ENCODE data around the gene PA2G4. TPM values are rescaled to one million over a fixed set of nuclear protein-coding genes. Genes with fewer than 3 reads are reported as not detected.
A peak's percentile ranks its signal among the peaks of the same experiment; 100 is the strongest.

Gene PA2G4
- total RNA-seq, 2 donors from 2014 or later: 53.2 to 111 TPM

- Histone ChIP-seq H3K27me3 (replicated peaks; ENCODE audit: insufficient read depth) (no peaks in the 10 kb centered on the region), H3K27ac (peak overlapping the region; percentile 90 to 92), H3K9me3 (no peaks in the 10 kb centered on the region), H3K4me3 (peak overlapping the region; percentile 81), H3K36me3 (peaks cover 38% of the 10 kb centered on the region), H3K4me1 (ENCODE audit: control insufficient read depth in 1 of 2, low read depth in 2 of 2) (peaks cover 17 to 44% of the 10 kb centered on the region in 2 donors)
- no peak for TF ChIP-seq CTCF (IDR thresholded peaks at IDR 0.05)
- DNase-seq (ENCODE audit: low spot score) (peak; percentile 69), ATAC-seq (ENCODE audit: insufficient number of reproducible peaks, low FRiP score, low read depth) (peak; percentile 53)
Observed at GRCh38 chr12:56158926-56159461, 54.6 kb downstream of the PA2G4 start.

- peaks cover 17 to 44% of the 10 kb centered on the region in 2 donors for H3K4me1 ChIP-seq (ENCODE audit: control insufficient read depth in 1 of 2, low read depth in 2 of 2)
- DNase-seq (ENCODE audit: low spot score): no peak
- no peak for ATAC-seq (ENCODE audit: insufficient number of reproducible peaks, low FRiP score, low read depth)
- H3K36me3 ChIP-seq: peaks cover 38% of the 10 kb centered on the region
- H3K27ac ChIP-seq: peak overlapping the region; percentile 90 to 92
- no peaks in the 10 kb centered on the region for H3K9me3 ChIP-seq
- peak overlapping the region; percentile 81 for H3K4me3 ChIP-seq
- no peak for TF ChIP-seq CTCF (IDR thresholded peaks at IDR 0.05)
- no peaks in the 10 kb centered on the region for H3K27me3 ChIP-seq (replicated peaks; ENCODE audit: insufficient read depth)
Observed at GRCh38 chr12:56159482-56160192, 55.3 kb downstream of the PA2G4 start.

- ATAC-seq (ENCODE audit: insufficient number of reproducible peaks, low FRiP score, low read depth) (no peak), DNase-seq (ENCODE audit: low spot score) (no peak)
- Histone ChIP-seq H3K4me3 (peak overlapping the region; percentile 81), H3K36me3 (peaks cover 40% of the 10 kb centered on the region), H3K4me1 (ENCODE audit: control insufficient read depth in 1 of 2, low read depth in 2 of 2) (peaks cover 17 to 44% of the 10 kb centered on the region in 2 donors), H3K27ac (peak overlapping the region; percentile 90 to 92), H3K9me3 (no peaks in the 10 kb centered on the region), H3K27me3 (replicated peaks; ENCODE audit: insufficient read depth) (no peaks in the 10 kb centered on the region)
- no peak for TF ChIP-seq CTCF (IDR thresholded peaks at IDR 0.05)
Observed at GRCh38 chr12:56160193-56160763, 55.9 kb downstream of the PA2G4 start.

GRCh38 chr12:56160894-56161689, 56.7 kb downstream of the PA2G4 start:
- no peak for ATAC-seq (ENCODE audit: insufficient number of reproducible peaks, low FRiP score, low read depth)
- TF ChIP-seq CTCF (IDR thresholded peaks at IDR 0.05): no peak
- H3K27ac ChIP-seq: peak overlapping the region; percentile 90 to 92
- DNase-seq (ENCODE audit: low spot score): no peak
- peak overlapping the region; percentile 81 for H3K4me3 ChIP-seq
- H3K27me3 ChIP-seq (replicated peaks; ENCODE audit: insufficient read depth): no peaks in the 10 kb centered on the region
- H3K36me3 ChIP-seq: peaks cover 42% of the 10 kb centered on the region
- H3K4me1 ChIP-seq (ENCODE audit: control insufficient read depth in 1 of 2, low read depth in 2 of 2): peaks cover 17 to 44% of the 10 kb centered on the region in 2 donors
- H3K9me3 ChIP-seq: no peaks in the 10 kb centered on the region
